ENCODE measurements around the gene KCNQ1.

- TF ChIP-seq, protein P1, sequence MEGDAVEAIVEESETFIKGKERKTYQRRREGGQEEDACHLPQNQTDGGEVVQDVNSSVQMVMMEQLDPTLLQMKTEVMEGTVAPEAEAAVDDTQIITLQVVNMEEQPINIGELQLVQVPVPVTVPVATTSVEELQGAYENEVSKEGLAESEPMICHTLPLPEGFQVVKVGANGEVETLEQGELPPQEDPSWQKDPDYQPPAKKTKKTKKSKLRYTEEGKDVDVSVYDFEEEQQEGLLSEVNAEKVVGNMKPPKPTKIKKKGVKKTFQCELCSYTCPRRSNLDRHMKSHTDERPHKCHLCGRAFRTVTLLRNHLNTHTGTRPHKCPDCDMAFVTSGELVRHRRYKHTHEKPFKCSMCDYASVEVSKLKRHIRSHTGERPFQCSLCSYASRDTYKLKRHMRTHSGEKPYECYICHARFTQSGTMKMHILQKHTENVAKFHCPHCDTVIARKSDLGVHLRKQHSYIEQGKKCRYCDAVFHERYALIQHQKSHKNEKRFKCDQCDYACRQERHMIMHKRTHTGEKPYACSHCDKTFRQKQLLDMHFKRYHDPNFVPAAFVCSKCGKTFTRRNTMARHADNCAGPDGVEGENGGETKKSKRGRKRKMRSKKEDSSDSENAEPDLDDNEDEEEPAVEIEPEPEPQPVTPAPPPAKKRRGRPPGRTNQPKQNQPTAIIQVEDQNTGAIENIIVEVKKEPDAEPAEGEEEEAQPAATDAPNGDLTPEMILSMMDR (IDR thresholded peaks at IDR 0.05) = no peak
- TF ChIP-seq EZH2 (IDR thresholded peaks at IDR 0.05; ENCODE audit: borderline replicate concordance, insufficient read depth, low read depth, low read length, poor library complexity, severe bottlenecking) = no peak
Measured at GRCh38 chr11:2826679-2827056, 381.9 kb downstream of the KCNQ1 start.

All from B cell (primary cell).